ENCODE data around the gene FUT4.

DNA sequence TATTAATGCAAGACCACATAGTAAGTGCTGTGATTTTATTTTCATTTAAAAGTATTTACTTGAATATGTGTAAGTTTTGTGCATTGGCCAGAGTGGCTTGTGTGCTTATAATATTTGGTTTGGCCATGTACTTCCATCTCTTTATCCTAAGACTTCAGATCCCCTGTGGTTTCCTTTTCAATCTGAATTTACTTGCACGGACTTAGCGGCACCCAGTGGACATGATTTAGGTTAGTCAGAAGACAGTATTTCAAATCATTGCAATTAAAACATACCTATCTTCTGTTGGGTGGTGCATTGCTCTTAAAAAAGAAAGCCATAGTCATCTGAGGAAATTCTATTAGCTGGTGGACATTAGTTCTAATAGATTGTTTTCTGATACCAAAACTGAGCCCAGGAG is 54.2 kb downstream of the FUT4 start:
- TF ChIP-seq, protein P1, sequence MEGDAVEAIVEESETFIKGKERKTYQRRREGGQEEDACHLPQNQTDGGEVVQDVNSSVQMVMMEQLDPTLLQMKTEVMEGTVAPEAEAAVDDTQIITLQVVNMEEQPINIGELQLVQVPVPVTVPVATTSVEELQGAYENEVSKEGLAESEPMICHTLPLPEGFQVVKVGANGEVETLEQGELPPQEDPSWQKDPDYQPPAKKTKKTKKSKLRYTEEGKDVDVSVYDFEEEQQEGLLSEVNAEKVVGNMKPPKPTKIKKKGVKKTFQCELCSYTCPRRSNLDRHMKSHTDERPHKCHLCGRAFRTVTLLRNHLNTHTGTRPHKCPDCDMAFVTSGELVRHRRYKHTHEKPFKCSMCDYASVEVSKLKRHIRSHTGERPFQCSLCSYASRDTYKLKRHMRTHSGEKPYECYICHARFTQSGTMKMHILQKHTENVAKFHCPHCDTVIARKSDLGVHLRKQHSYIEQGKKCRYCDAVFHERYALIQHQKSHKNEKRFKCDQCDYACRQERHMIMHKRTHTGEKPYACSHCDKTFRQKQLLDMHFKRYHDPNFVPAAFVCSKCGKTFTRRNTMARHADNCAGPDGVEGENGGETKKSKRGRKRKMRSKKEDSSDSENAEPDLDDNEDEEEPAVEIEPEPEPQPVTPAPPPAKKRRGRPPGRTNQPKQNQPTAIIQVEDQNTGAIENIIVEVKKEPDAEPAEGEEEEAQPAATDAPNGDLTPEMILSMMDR (IDR thresholded peaks at IDR 0.05), result no peak
- TF ChIP-seq ZFX (IDR thresholded peaks at IDR 0.05; ENCODE audit: borderline replicate concordance), result no peak
